Embryonic facial prominence (tissue), 1 donor: ENCODE data around the gene ZNF35.
"Not testable (repeated sequence)": the region's sequence is repeated elsewhere in the genome, so short reads cannot be mapped to it uniquely, and the experiment has no call there.

Experiments
- DNase-seq: peaks from one replicate; pipeline ENCODE4 v3.0.0-alpha.2; 2016; ENCODE audit errors: extremely low spot score

Gene ZNF35

DNA sequence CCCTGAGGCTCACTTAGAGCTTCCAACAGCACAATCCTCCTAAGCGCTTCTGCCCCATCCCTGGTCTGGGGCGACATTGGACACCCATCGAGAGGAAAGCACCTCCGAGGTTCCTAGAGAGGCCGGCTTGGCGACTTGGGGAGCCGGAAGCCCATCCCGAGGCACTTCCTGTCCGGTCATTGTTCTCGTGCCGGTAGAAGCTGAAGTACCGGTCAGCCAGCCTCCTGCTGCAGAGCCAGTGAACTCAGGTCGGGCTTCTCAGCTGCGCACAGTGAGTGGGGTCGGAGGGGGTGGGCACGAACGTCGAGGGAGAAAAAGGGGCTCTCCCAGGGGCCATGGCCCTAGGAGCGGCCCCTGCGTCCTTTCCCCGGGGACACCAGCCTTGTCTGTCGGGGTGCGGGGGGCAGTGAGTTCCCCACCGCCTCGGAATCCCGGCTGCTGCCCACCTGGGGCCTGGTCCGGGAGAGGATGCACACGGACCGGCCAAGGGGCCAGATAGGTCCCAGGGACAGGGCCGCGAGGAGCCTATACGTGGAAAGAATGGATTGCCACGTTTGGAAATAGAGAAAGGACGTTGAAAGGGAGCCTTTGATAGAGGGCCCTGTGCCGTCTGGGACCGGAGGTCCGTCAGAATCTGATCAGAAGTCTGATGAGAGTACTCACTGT is at the start of gene ZNF35:
ZNF35 (plus strand) TSS at position 169 of the 666 bp plus-strand sequence. CDS start 2,336 bp downstream, outside the sequence.
- DNase-seq, result peak; percentile 46

DNA sequence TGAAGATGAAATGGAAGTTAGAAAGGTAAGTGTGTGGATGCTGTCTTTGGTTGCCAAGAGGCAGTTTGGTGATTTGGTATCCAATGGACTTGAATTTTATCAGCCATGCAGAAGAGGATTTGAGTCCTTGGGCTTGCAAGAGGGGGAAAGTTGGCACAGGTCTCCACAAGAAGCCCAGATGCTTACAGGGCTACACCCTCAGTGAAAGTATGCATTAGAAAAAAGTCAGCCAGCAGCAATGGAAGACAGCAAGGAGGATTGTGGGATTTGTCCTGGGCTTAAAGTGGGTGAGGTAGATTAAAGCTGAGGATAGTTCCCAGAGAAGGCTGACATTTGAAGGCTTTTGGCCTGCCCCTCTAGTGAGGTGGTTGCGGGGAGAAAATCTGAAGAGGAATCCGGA is 46.8 kb upstream of the ZNF35 start:
- DNase-seq, result no peak

DNA sequence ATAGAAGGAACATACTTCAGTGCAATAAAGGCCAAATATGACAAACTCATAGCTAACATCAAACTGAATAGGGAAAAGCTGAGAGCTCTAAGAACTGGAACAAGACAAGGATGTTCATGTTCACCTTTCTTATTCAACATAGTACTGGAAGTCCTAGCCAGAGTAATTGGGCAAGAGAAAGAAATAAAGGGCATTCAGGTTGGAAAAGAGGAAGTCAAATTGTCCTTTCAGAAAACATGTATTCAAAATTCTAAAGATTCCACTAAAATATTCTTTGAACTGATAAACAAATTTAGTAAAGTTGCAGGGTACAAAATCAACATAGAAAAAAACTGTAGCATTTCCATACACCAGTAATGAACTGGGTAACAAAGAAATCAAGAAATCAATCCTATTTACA is 35.9 kb upstream of the ZNF35 start:
- DNase-seq, result no peak

DNA sequence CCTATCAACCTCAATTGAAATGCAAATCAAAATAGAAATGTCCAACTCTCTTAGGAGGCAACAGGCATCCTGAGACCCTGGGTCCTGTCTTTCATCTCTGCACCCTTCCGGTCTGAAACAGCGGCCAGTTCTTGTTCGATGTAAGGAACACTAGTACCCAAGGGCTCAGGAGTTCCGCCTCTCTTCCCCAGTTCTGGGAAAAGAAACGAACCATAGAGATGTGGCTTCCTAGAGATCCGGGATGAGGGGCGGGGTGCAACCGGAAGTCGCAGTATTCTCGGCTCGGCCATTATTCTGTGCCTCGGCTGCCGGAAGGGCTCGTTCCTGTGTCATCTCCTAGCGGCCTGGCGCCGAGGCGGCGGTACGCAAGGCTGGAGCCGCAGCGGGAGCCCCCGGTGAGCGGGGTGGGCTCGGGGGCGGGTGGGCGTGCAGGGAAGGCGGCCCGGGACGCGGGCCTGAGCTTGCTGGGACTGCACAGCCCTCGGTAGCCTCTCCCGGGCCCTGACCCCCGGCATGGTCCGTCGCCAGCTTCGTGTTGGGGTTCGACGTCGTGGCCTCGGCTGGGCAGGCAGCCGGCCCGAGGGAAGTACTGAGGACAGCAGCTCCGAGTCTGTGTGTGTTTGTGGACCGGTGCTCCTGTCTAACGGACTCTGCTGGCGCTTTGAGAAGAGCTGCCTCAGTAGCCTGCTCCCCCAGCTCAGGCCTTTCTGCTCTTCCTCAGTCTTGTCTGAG is 23.6 kb upstream of the ZNF35 start, which contains the start of gene ZNF197:
ZNF197 (plus strand) TSS at position 288 of the 732 bp plus-strand sequence. CDS start 4,119 bp downstream, outside the sequence.
- DNase-seq, result peak; percentile 86

- no peak for DNase-seq
Measured at GRCh38 chr3:44628716-44629115, 19.8 kb upstream of the ZNF35 start.

GRCh38 chr3:44632193-44632592 is 16.3 kb upstream of the ZNF35 start:
- DNase-seq, result no peak

DNA sequence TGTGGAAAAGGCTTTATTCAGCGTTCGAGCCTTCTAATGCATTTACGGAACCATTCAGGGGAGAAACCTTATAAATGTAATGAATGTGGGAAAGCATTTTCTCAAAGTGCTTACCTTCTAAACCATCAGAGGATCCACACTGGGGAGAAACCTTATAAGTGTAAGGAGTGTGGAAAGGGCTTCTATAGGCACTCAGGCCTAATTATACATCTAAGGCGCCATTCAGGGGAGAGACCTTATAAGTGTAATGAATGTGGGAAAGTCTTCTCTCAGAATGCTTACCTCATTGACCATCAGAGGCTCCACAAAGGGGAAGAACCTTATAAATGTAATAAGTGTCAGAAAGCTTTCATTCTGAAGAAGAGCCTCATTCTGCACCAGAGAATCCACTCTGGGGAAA is 6.2 kb upstream of the ZNF35 start:
- no peak for DNase-seq

GRCh38 chr3:44643024-44643423 is 5.5 kb upstream of the ZNF35 start:
- no peak for DNase-seq

- DNase-seq, result no peak
Measured at GRCh38 chr3:44647771-44648170, 761 bp upstream of the ZNF35 start.

GRCh38 chr3:44649709-44650108 is 1.2 kb downstream of the ZNF35 start:
- no peak for DNase-seq

- no peak for DNase-seq
Measured at GRCh38 chr3:44654039-44654438, 5.5 kb downstream of the ZNF35 start.

DNA sequence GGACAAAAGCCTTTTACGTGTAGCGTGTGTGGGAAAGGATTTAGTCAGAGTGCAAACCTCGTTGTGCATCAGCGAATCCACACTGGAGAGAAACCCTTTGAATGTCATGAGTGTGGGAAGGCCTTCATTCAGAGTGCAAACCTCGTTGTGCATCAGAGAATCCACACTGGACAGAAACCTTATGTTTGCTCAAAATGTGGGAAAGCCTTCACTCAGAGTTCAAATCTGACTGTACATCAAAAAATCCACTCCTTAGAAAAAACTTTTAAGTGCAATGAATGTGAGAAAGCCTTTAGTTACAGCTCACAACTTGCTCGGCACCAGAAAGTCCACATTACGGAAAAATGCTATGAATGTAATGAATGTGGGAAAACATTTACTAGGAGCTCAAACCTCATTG is 10.5 kb downstream of the ZNF35 start:
- DNase-seq, result no peak

- no peak for DNase-seq
Measured at GRCh38 chr3:44659434-44659833, 10.9 kb downstream of the ZNF35 start.

- DNase-seq, result no peak
Measured at GRCh38 chr3:44661189-44661588, 12.7 kb downstream of the ZNF35 start.

DNA sequence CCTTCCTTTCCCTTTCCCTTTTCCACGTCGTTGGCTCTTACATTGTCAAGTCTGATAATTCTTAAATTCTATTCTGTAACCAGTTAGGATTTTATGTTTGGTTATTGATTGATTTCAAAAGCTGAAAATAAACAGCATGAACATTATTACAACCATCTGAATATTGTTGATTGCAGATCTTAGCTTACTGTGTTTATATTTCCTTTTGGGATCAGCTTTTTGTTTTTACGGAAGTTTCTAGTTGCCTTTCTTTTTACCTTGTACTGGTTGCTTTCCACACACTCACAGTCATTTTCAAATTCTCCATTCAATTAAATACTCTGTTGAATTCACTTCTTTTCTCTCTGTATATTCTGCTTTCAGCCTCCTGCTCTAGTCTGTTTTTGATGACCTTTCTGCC is 16.6 kb downstream of the ZNF35 start:
- DNase-seq, result no peak

DNA sequence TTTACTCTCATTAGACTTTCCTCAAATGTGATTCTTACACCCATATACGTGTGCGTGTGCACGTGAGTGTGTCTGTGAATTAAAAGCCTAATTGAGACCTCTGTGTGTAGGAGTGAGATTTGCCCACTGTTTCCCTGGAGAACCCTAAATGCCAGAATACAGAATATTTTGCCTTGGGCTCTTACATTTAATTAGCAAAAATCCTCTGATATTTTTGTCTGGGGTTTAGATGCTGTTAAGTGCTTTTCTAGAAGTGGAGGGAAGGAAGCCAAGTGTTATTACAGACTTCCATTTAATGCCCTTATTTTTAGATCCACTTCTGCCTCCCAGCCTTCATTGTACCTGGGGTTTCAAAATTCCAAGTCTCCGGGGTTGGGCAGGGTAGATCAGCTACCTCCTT is 17.8 kb downstream of the ZNF35 start:
- DNase-seq, result no peak

DNA sequence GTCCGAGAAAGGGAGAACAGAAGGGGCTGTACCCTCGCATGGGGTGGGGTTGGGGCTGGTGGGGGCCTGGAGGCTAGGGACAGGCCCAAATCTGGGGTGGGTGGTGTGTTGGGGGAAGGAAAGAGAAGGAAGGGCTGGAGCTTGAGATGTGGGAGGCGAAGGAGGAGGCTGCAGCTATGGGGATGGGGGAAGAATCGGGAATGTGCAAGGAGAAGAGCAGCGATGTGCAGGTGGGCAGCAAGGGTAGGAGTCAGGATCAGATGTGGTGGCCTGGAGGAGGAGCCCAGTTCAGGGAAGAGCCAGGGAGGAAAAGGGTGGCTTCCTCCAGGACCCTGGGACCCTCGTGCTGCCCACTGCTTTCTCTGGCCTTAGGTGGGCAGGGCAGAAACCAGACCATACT is 21.2 kb downstream of the ZNF35 start:
- no peak for DNase-seq

DNA sequence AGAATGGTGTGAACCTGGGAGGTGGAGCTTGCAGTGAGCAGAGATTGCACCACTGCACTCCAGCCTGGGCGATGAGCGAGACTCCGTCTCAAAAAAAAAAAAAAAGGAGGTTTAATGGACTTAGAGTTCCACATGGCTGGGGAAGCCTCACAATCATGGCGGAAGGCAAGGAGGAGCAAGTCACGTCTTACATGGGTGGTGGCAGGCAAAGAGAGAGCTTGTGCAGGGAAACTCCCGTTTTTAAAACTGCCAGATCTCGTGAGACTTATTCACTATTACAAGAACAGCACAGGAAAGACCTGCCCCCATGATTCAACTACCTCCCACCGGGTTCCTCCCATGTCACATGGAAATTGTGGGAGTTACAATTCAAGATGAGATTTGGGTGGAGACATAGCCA is 24.9 kb downstream of the ZNF35 start:
- DNase-seq, result not testable (repeated sequence)

DNA sequence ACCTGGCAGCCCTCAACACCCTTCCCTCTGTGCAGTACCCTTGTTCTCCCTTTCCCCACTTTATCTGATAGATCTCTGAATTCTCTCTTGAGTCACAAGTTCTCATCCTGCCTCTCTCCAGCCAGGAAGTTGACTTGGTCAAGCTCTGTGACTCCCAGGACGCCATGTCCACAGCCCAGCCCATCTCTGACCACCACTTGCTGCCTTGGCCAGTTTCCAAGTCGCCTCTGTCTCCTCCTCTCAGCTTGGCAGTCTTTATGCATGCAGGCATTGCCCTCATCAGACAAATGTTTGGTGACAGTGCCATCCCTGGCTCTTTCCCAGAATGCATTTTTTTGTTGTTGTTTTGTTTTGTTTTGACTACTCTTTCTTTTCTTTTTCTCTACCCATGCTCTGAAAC is 25.7 kb downstream of the ZNF35 start:
- no peak for DNase-seq

GRCh38 chr3:44678480-44679116 is 30.1 kb downstream of the ZNF35 start:
- no peak for DNase-seq

- no peak for DNase-seq
Measured at GRCh38 chr3:44680921-44681455, 32.5 kb downstream of the ZNF35 start.

- DNase-seq, result no peak
Measured at GRCh38 chr3:44682182-44682896, 33.8 kb downstream of the ZNF35 start.
